ENCODE measurements around the gene TRIM17. TPM values are rescaled to one million over a fixed set of nuclear protein-coding genes. Genes with fewer than 3 reads are reported as not detected.

Gene TRIM17
- total RNA-seq, 1 donor from 2014 or later, result 2.6 TPM

DNA sequence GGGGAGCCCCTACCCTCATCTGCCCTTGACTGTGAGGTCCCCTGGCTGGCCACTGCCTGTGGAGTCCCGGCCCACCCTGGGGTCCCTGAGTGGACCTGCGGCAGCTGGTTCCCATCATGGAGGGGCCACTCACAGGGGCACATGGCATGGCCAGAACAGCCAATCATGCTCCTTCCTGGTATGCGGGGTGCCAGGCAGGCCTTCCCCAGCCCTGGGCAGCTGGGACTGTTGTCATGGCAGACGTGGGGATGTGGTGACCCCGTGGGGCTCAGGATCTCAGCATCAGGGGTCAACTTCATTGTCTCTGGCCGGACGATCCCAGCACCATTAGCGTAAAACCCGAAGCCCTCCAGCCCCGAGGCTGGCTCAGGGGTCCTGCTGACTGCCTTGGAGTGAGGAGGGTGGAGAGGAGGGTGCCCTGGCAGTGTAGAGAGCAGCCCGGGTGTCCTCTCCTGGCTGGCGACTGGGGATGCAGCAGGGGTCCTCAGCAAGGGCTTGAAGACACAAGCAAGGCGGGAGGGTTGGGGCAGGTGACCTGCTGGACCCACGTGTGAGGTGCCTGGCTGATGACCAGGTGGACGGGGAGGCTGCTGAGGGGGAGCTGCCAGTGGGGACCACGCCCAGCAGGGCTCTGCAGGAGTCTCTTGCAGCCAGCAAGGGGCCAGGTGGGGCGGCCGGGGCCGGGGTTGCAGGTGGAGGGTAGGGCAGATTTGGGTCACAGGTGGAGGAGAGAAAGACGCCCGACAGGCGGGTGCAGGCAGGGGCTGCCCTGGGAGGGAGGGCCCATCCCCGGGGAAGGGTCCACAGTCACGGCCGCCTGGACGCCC is 55.1 kb downstream of the TRIM17 start:
- intact Hi-C loops (cut with DNase I), result no loop called here
- Histone ChIP-seq H3K9me3 (no peaks in the 10 kb centered on the region), H3K27ac (no peak overlapping the region), H3K4me3 (no peak overlapping the region), H3K4me1 (no peaks in the 10 kb centered on the region), H3K36me3 (no peaks in the 10 kb centered on the region), H3K27me3 (ENCODE audit: low read depth) (no peaks in the 10 kb centered on the region)
- no peak for TF ChIP-seq CTCF (IDR thresholded peaks at IDR 0.05)
- DNase-seq, result peak; percentile 45
- ATAC-seq, result no peak

DNA sequence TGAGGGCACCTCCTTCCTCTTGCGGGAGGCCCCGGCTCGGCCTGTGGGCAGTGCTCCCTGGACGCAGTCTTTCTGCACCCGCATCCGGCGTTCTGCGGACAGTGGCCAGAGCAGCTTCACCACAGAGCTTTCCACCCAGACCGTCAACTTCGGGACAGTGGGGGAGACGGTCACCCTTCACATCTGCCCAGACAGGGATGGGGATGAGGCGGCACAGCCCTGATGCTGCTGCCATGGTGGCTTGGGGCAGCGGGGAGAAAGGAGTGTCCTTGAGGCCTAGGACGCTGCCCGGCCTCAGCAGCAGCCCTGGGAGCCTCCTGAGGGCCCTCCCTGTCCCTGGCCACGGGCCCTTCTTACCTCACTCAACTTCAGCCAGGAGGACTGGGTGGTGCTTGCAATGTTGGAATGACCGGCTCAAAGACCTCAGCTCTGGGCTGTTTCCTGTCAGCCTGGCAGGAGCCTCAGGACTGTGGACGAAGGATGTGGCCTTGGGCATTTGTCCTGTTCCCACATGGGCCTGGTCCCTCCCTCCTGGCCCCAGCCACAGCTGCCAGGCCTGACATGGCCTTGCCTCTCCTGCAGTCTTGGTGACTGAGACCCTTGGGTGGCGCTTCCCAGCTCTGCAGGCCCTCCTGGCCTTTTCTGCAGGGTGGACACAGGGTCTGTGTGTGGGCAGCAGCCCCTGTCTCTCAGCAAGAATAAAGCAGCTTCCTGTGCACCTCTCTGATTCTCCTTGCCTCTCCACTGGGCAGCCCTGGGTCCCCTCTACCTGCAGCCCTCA is 55.9 kb downstream of the TRIM17 start:
- no peak overlapping the region for H3K27ac ChIP-seq
- ATAC-seq (no peak), DNase-seq (no peak)
- intact Hi-C loops (cut with DNase I), result no loop called here
- H3K4me3 ChIP-seq, result no peak overlapping the region
- TF ChIP-seq CTCF (IDR thresholded peaks at IDR 0.05), result no peak
- no peaks in the 10 kb centered on the region for H3K36me3 ChIP-seq
- no peaks in the 10 kb centered on the region for H3K27me3 ChIP-seq (ENCODE audit: low read depth)
- no peaks in the 10 kb centered on the region for H3K4me1 ChIP-seq
- H3K9me3 ChIP-seq, result no peaks in the 10 kb centered on the region

GRCh38 chr1:228359613-228360532 is 56.8 kb downstream of the TRIM17 start:
- intact Hi-C loops (cut with DNase I), result no loop called here
- no peak for DNase-seq
- H3K9me3 ChIP-seq, result no peaks in the 10 kb centered on the region
- no peak overlapping the region for H3K27ac ChIP-seq
- no peak overlapping the region for H3K4me3 ChIP-seq
- H3K36me3 ChIP-seq, result no peaks in the 10 kb centered on the region
- no peak for TF ChIP-seq CTCF (IDR thresholded peaks at IDR 0.05)
- no peaks in the 10 kb centered on the region for H3K4me1 ChIP-seq
- H3K27me3 ChIP-seq (ENCODE audit: low read depth), result no peaks in the 10 kb centered on the region
- ATAC-seq, result no peak

GRCh38 chr1:228358764-228359612 is 57.7 kb downstream of the TRIM17 start:
- no peaks in the 10 kb centered on the region for H3K9me3 ChIP-seq
- intact Hi-C loops (cut with DNase I), result no loop called here
- no peaks in the 10 kb centered on the region for H3K36me3 ChIP-seq
- H3K4me1 ChIP-seq, result no peaks in the 10 kb centered on the region
- no peak overlapping the region for H3K27ac ChIP-seq
- H3K4me3 ChIP-seq, result no peak overlapping the region
- no peaks in the 10 kb centered on the region for H3K27me3 ChIP-seq (ENCODE audit: low read depth)
- TF ChIP-seq CTCF (IDR thresholded peaks at IDR 0.05), result no peak
- no peak for ATAC-seq
- DNase-seq, result no peak
